Ishikawa (cell line): Measurements from ENCODE around the gene LNX2.
A peak's percentile ranks its signal among the peaks of the same experiment; 100 is the strongest.

Source experiments
- CEBPB ChIP-seq: IDR thresholded peaks from 2 replicates; pipeline ENCODE4 v1.6.1; 2012
- CREB1 ChIP-seq: IDR thresholded peaks from 2 replicates; pipeline ENCODE4 v1.6.1; 2012; ENCODE audit warnings: low read depth
- EGR1 ChIP-seq: IDR thresholded peaks from 2 replicates; pipeline ENCODE4 v1.6.1; 2012
- EP300 ChIP-seq: IDR thresholded peaks from 2 replicates; pipeline ENCODE4 v1.6.1; 2012; ENCODE audit warnings: borderline replicate concordance
- FOXM1 ChIP-seq: IDR thresholded peaks from 2 replicates; pipeline ENCODE4 v1.6.1; 2012; ENCODE audit warnings: low read depth, borderline replicate concordance
- MAX ChIP-seq: IDR thresholded peaks from 2 replicates; pipeline ENCODE4 v1.6.1; 2012
- NFIC ChIP-seq: IDR thresholded peaks from 2 replicates; pipeline ENCODE4 v1.6.1; 2012
- RAD21 ChIP-seq: IDR thresholded peaks from 2 replicates; pipeline ENCODE4 v1.6.1; 2012; ENCODE audit warnings: low read depth
- REST ChIP-seq: IDR thresholded peaks from 2 replicates; pipeline ENCODE4 v1.6.1; 2012; ENCODE audit warnings: low read depth, mild to moderate bottlenecking
- TAF1 ChIP-seq: IDR thresholded peaks from 2 replicates; pipeline ENCODE4 v1.6.1; 2012; ENCODE audit warnings: low read depth, mild to moderate bottlenecking
- TCF12 ChIP-seq: IDR thresholded peaks from 2 replicates; pipeline ENCODE4 v1.6.1; 2012; ENCODE audit warnings: low read depth
- TEAD4 ChIP-seq: IDR thresholded peaks from 2 replicates; pipeline ENCODE4 v1.6.1; 2012
- USF1 ChIP-seq: IDR thresholded peaks from 2 replicates; pipeline ENCODE4 v1.6.1; 2012
- YY1 ChIP-seq: IDR thresholded peaks from 2 replicates; pipeline ENCODE4 v1.6.1; 2012; ENCODE audit warnings: low read depth
- ZBTB7A ChIP-seq: IDR thresholded peaks from 2 replicates; pipeline ENCODE4 v1.6.1; 2012; ENCODE audit warnings: low read depth

LNX2 gene

GRCh38 chr13:27624071-27624470, 3.7 kb upstream of the LNX2 start:
- TF ChIP-seq RAD21 (no peak), TAF1 (no peak), ZBTB7A (no peak), YY1 (no peak), CREB1 (no peak), CEBPB (no peak), EP300 (no peak), TEAD4 (no peak)

GRCh38 chr13:27622881-27623280, 2.6 kb upstream of the LNX2 start:
- no peak for TF ChIP-seq NFIC
- TF ChIP-seq TCF12: no peak
- no peak for TF ChIP-seq TAF1
- TF ChIP-seq USF1: no peak
- TF ChIP-seq CREB1: no peak
- no peak for TF ChIP-seq REST
- TF ChIP-seq EP300: no peak
- TF ChIP-seq RAD21: no peak
- TF ChIP-seq ZBTB7A: no peak
- TF ChIP-seq FOXM1: no peak
- TF ChIP-seq TEAD4: no peak
- no peak for TF ChIP-seq EGR1
- no peak for TF ChIP-seq MAX
- no peak for TF ChIP-seq CEBPB
- TF ChIP-seq YY1: no peak

- TF ChIP-seq FOXM1 (no peak), USF1 (no peak), MAX (no peak), ZBTB7A (no peak), EP300 (no peak), TEAD4 (no peak), TCF12 (no peak), NFIC (no peak), EGR1 (no peak), RAD21 (no peak), REST (no peak), CREB1 (no peak), YY1 (no peak)
Observed at GRCh38 chr13:27622102-27622820, 1.9 kb upstream of the LNX2 start.

GRCh38 chr13:27621366-27622101, 1.2 kb upstream of the LNX2 start, which contains the start of gene POLR1D:
TSS of gene POLR1D (plus strand) at chr13:27621892. CDS start at chr13:27621984, 92 bp downstream.
- 0 out of 2 replicates have a peak, but pooled peaks have one; percentile 15 for TF ChIP-seq EP300
- TF ChIP-seq TAF1: peak; percentile 56
- TF ChIP-seq USF1: peak; percentile 89
- TF ChIP-seq TCF12: peak; percentile 17; the same call in 1 of the 2 replicates
- no peak for TF ChIP-seq EGR1

GRCh38 chr13:27621116-27621365, 712 bp upstream of the LNX2 start:
- no peak for TF ChIP-seq YY1
- TF ChIP-seq CEBPB: no peak
- TF ChIP-seq FOXM1: no peak
- no peak for TF ChIP-seq ZBTB7A
- TF ChIP-seq MAX: 0 out of 2 replicates have a peak, but pooled peaks have one; percentile 28
